Upper lobe of left lung (tissue), 4 donors: ENCODE data around the gene ZNF362.

ENCODE experiments used
- CTCF ChIP-seq, 6 experiments: fragments of 450-650 bp in 4 of 6; fragments of 200-600 bp in 2 of 6; sonication (generic) in 2 of 6; IDR thresholded peaks; one replicate each; pipeline ENCODE4 v1.5.1; 2016 to 2019; ENCODE audit warnings: antibody characterized with exemption in 6 of 6
- POLR2AphosphoS5 ChIP-seq, 2 donors: sonication (generic); formaldehyde crosslinking; IDR thresholded peaks; one replicate each; pipeline ENCODE4 v1.5.1; 2017; ENCODE audit warnings: antibody characterized with exemption in 2 of 2

GRCh38 chr1:33254491-33254890 is 1.8 kb upstream of the ZNF362 start:
- no peak for TF ChIP-seq CTCF (IDR thresholded peaks at IDR 0.05)
- no peak for TF ChIP-seq POLR2AphosphoS5 (IDR thresholded peaks at IDR 0.05)
